ENCODE results near the gene CCR2.

Gene CCR2

GRCh38 chr3:46405301-46406019, 51.5 kb downstream of the CCR2 start:
- DNase-seq: peak; percentile 84 to 95 (median 92)

GRCh38 chr3:46406443-46406787, 52.5 kb downstream of the CCR2 start:
- DNase-seq: peak; percentile 93 to 98 (median 94)

- DNase-seq: peak; percentile 88 to 96 (median 93)
Observed at GRCh38 chr3:46406788-46407611, 53.1 kb downstream of the CCR2 start, which contains the start of the genes CCR5AS and CCRL2. TSS of gene CCR5AS (minus strand) at chr3:46407066. TSS of gene CCRL2 (plus strand) at chr3:46407259. CDS start at chr3:46408080, 821 bp downstream.

- peak; percentile 64 to 78 (median 67) for DNase-seq
Observed at GRCh38 chr3:46407970-46408369, 54.1 kb downstream of the CCR2 start.

- DNase-seq: no peak
Observed at GRCh38 chr3:46408853-46409252, 54.9 kb downstream of the CCR2 start.

- DNase-seq: peak in 1 of 4 experiments; percentile 13
Observed at GRCh38 chr3:46409739-46410489, 56.0 kb downstream of the CCR2 start.
